Suprapubic skin (tissue), 4 donors: ENCODE data around the gene JMJD1C. TPM values are rescaled to one million over a fixed set of nuclear protein-coding genes. Genes with fewer than 3 reads are reported as not detected.
"Not testable (repeated sequence)": the region's sequence is repeated elsewhere in the genome, so short reads cannot be mapped to it uniquely, and the experiment has no call there.

Experiments
- DNase-seq, 2 donors: peaks; one replicate each; pipeline ENCODE4 v3.0.0-alpha.2; 2019; ENCODE audit warnings: low spot score in 2 of 2
- H3K27ac ChIP-seq: fragments of 200-600 bp; sonication (generic); one replicate; pipeline ENCODE4 v1.5.1; 2019
- H3K27me3 ChIP-seq: fragments of 200-600 bp; sonication (generic); one replicate; pipeline ENCODE4 v1.5.1; 2019
- H3K36me3 ChIP-seq: fragments of 200-600 bp; sonication (generic); one replicate; pipeline ENCODE4 v1.5.1; 2019
- H3K4me1 ChIP-seq: fragments of 200-600 bp; sonication (generic); one replicate; pipeline ENCODE4 v1.5.1; 2019
- H3K4me3 ChIP-seq: fragments of 200-600 bp; sonication (generic); one replicate; pipeline ENCODE4 v1.5.1; 2019; ENCODE audit warnings: mild to moderate bottlenecking
- H3K9me3 ChIP-seq: fragments of 200-600 bp; sonication (generic); one replicate; pipeline ENCODE4 v1.5.1; 2019
- CTCF ChIP-seq, 2 donors: fragments of 200-600 bp in 1 of 2; fragments of 450-650 bp in 1 of 2; sonication (generic) in 1 of 2; IDR thresholded peaks; one replicate each; pipeline ENCODE4 v1.5.1; 2016 to 2019; ENCODE audit warnings: antibody characterized with exemption in 2 of 2, mild to moderate bottlenecking in 1 of 2, moderate library complexity in 1 of 2
- EP300 ChIP-seq: sonication (generic); formaldehyde crosslinking; IDR thresholded peaks from one replicate; pipeline ENCODE4 v1.6.1; 2017; ENCODE audit warnings: antibody characterized with exemption
- POLR2A ChIP-seq, 2 donors: fragments of 450-650 bp; IDR thresholded peaks; one replicate each; pipeline ENCODE4 v1.6.1; 2017; ENCODE audit warnings: antibody characterized with exemption in 2 of 2, mild to moderate bottlenecking in 2 of 2, moderate library complexity in 2 of 2
- POLR2AphosphoS5 ChIP-seq, 3 donors: sonication (generic); formaldehyde crosslinking; IDR thresholded peaks; one replicate each; pipeline ENCODE4 v1.6.1; 2017; ENCODE audit warnings: antibody characterized with exemption in 3 of 3
- WGBS: methylation state at CpG from one replicate; pipeline ENCODE4 v1.1.5; 2018; 5-methylcytosine and 5-hydroxymethylcytosine counted together
- total RNA-seq, 4 donors: library from RNA; depleted of rRNA; stranded (reverse); fragments of >200 nt; gene quantifications; one replicate each; pipeline ENCODE4 v1.1.0, GENCODE V29; 2016

The JMJD1C gene
- total RNA-seq, 4 donors from 2014 or later, result 78.6 to 127 (median 97.5) TPM

GRCh38 chr10:63497321-63497720 is 31.5 kb upstream of the JMJD1C start:
- Histone ChIP-seq H3K27ac (no peak overlapping the region), H3K4me3 (no peak overlapping the region), H3K27me3 (no peaks in the 10 kb centered on the region), H3K36me3 (no peaks in the 10 kb centered on the region), H3K4me1 (peaks cover 8% of the 10 kb centered on the region), H3K9me3 (no peaks in the 10 kb centered on the region)
- no peak for TF ChIP-seq CTCF (IDR thresholded peaks at IDR 0.05)
- no peak for TF ChIP-seq POLR2AphosphoS5 (IDR thresholded peaks at IDR 0.05)
- no peak for TF ChIP-seq POLR2A (IDR thresholded peaks at IDR 0.05)
- TF ChIP-seq EP300, result no peak
- WGBS, result 71% methylated on average over 1 of the region's 1 CpG
- DNase-seq, result no peak

GRCh38 chr10:63496561-63496960 is 30.8 kb upstream of the JMJD1C start:
- Histone ChIP-seq H3K9me3 (no peaks in the 10 kb centered on the region), H3K4me3 (no peak overlapping the region), H3K36me3 (no peaks in the 10 kb centered on the region), H3K4me1 (peaks cover 16% of the 10 kb centered on the region), H3K27me3 (no peaks in the 10 kb centered on the region), H3K27ac (no peak overlapping the region)
- 69% methylated on average over 1 of the region's 1 CpG for WGBS
- no peak for TF ChIP-seq POLR2A (IDR thresholded peaks at IDR 0.05)
- TF ChIP-seq CTCF (IDR thresholded peaks at IDR 0.05), result no peak
- no peak for TF ChIP-seq POLR2AphosphoS5 (IDR thresholded peaks at IDR 0.05)
- no peak for TF ChIP-seq EP300
- DNase-seq, result no peak

- Histone ChIP-seq H3K27me3 (no peaks in the 10 kb centered on the region), H3K27ac (no peak overlapping the region), H3K4me1 (peaks cover 23% of the 10 kb centered on the region), H3K4me3 (no peak overlapping the region), H3K9me3 (no peaks in the 10 kb centered on the region), H3K36me3 (no peaks in the 10 kb centered on the region)
- no peak for DNase-seq
- 94% methylated on average over 2 of the region's 2 CpGs for WGBS
- no peak for TF ChIP-seq POLR2A (IDR thresholded peaks at IDR 0.05)
- no peak for TF ChIP-seq POLR2AphosphoS5 (IDR thresholded peaks at IDR 0.05)
- no peak for TF ChIP-seq EP300
- no peak for TF ChIP-seq CTCF (IDR thresholded peaks at IDR 0.05)
Observed at GRCh38 chr10:63494951-63495350, 29.2 kb upstream of the JMJD1C start.

GRCh38 chr10:63493004-63493403 is 27.2 kb upstream of the JMJD1C start:
- Histone ChIP-seq H3K9me3 (no peaks in the 10 kb centered on the region), H3K27me3 (no peaks in the 10 kb centered on the region), H3K4me3 (no peak overlapping the region), H3K27ac (no peak overlapping the region), H3K4me1 (peaks cover 19% of the 10 kb centered on the region), H3K36me3 (no peaks in the 10 kb centered on the region)
- DNase-seq, result no peak
- 86% methylated on average over 4 of the region's 4 CpGs for WGBS
- TF ChIP-seq CTCF (IDR thresholded peaks at IDR 0.05), result no peak
- no peak for TF ChIP-seq EP300
- TF ChIP-seq POLR2AphosphoS5 (IDR thresholded peaks at IDR 0.05), result no peak
- TF ChIP-seq POLR2A (IDR thresholded peaks at IDR 0.05), result no peak

- not testable (repeated sequence) for H3K9me3 ChIP-seq, H3K4me3 ChIP-seq, H3K36me3 ChIP-seq, DNase-seq, H3K27me3 ChIP-seq
- Histone ChIP-seq H3K4me1 (peaks cover 23% of the 10 kb centered on the region), H3K27ac (peak overlapping the region; percentile 52)
- 68% methylated on average over 6 of the region's 6 CpGs for WGBS
Observed at GRCh38 chr10:63492317-63492690, 26.5 kb upstream of the JMJD1C start.

- DNase-seq, result no peak
- H3K4me3 ChIP-seq, result no peak overlapping the region
Observed at GRCh38 chr10:63491588-63492316, 26.0 kb upstream of the JMJD1C start.

More at GRCh38 chr10:63491588-63492316, 26.0 kb upstream of the JMJD1C start:
- Histone ChIP-seq H3K4me1 (peaks cover 28% of the 10 kb centered on the region), H3K9me3 (no peaks in the 10 kb centered on the region), H3K36me3 (no peaks in the 10 kb centered on the region), H3K27me3 (no peaks in the 10 kb centered on the region), H3K27ac (peak overlapping the region; percentile 52)
- TF ChIP-seq CTCF (IDR thresholded peaks at IDR 0.05) (no peak), POLR2AphosphoS5 (IDR thresholded peaks at IDR 0.05) (peak in 1 of 3 donors; percentile 43)
- 41% methylated on average over 8 of the region's 8 CpGs for WGBS
